DOHH2 (cell line): ENCODE measurements around the gene KRTAP5-1.

Experiments
- H3F3A ChIP-seq: fragments of 200-600 bp; sonication (generic), shearing (Covaris generic); 2 replicates; pipeline ENCODE4 v1.6.0; 2016; ENCODE audit warnings: antibody characterized with exemption, mild to moderate bottlenecking; ENCODE audit not compliant: control insufficient read depth, insufficient read depth
- H3K27ac ChIP-seq: fragments of 200-600 bp; sonication (generic); 2 replicates; pipeline ENCODE4 v1.5.1; 2014; ENCODE audit warnings: low read depth, mild to moderate bottlenecking, low read length, moderate library complexity
- H3K27me3 ChIP-seq: fragments of 200-600 bp; sonication (generic); 2 replicates; pipeline ENCODE4 v1.6.1; 2014; ENCODE audit warnings: mild to moderate bottlenecking, low read length, mixed read lengths; ENCODE audit not compliant: control insufficient read depth
- H3K36me3 ChIP-seq: fragments of 200-600 bp; sonication (generic); 2 replicates; pipeline ENCODE4 v1.6.1; 2014; ENCODE audit warnings: mild to moderate bottlenecking, low read length, moderate library complexity, mixed read lengths; ENCODE audit not compliant: control insufficient read depth
- H3K4me1 ChIP-seq: fragments of 200-600 bp; sonication (generic); 2 replicates; pipeline ENCODE4 v1.6.1; 2014; ENCODE audit warnings: mild to moderate bottlenecking, low read length, mixed read lengths; ENCODE audit not compliant: control insufficient read depth
- H3K4me2 ChIP-seq: fragments of 200-600 bp; sonication (generic); 2 replicates; pipeline ENCODE4 v1.6.0; 2014; ENCODE audit warnings: mild to moderate bottlenecking, low read length, moderate library complexity
- H3K4me3 ChIP-seq: fragments of 200-600 bp; sonication (generic); 2 replicates; pipeline ENCODE4 v1.5.1; 2014; ENCODE audit warnings: mild to moderate bottlenecking, low read length, mixed read lengths
- H3K79me2 ChIP-seq: fragments of 200-600 bp; sonication (generic); 2 replicates; pipeline ENCODE4 v1.6.1; 2014; ENCODE audit warnings: mild to moderate bottlenecking, low read length, mixed read lengths; ENCODE audit not compliant: control insufficient read depth
- H3K9me2 ChIP-seq: fragments of 200-600 bp; sonication (generic); replicated peaks from 2 replicates; pipeline ENCODE4 v1.6.1; 2014; ENCODE audit warnings: mild to moderate bottlenecking, low read length, mixed read lengths; ENCODE audit not compliant: control insufficient read depth
- H3K9me3 ChIP-seq: fragments of 200-600 bp; sonication (generic); 2 replicates; pipeline ENCODE4 v1.6.1; 2014; ENCODE audit warnings: antibody characterized with exemption, low read length, mixed read lengths; ENCODE audit not compliant: control insufficient read depth, insufficient read depth
- H4K20me1 ChIP-seq: fragments of 200-600 bp; sonication (generic); 2 replicates; pipeline ENCODE4 v1.6.0; 2014; ENCODE audit warnings: low read depth, mild to moderate bottlenecking, antibody characterized with exemption, low read length, moderate library complexity; ENCODE audit not compliant: control insufficient read depth, insufficient read depth
- CTCF ChIP-seq: fragments of 200-600 bp; sonication (generic); IDR thresholded peaks from one replicate; pipeline ENCODE4 v1.5.1; 2014; ENCODE audit warnings: antibody characterized with exemption, mild to moderate bottlenecking, low read depth, low read length; ENCODE audit not compliant: poor library complexity, severe bottlenecking
- EZH2phosphoT487 ChIP-seq: fragments of 200-600 bp; sonication (generic); IDR thresholded peaks from 2 replicates; pipeline ENCODE4 v1.6.1; 2017; ENCODE audit warnings: borderline replicate concordance, mild to moderate bottlenecking, antibody characterized with exemption, low read length, moderate library complexity, mixed read lengths

Gene KRTAP5-1

DNA sequence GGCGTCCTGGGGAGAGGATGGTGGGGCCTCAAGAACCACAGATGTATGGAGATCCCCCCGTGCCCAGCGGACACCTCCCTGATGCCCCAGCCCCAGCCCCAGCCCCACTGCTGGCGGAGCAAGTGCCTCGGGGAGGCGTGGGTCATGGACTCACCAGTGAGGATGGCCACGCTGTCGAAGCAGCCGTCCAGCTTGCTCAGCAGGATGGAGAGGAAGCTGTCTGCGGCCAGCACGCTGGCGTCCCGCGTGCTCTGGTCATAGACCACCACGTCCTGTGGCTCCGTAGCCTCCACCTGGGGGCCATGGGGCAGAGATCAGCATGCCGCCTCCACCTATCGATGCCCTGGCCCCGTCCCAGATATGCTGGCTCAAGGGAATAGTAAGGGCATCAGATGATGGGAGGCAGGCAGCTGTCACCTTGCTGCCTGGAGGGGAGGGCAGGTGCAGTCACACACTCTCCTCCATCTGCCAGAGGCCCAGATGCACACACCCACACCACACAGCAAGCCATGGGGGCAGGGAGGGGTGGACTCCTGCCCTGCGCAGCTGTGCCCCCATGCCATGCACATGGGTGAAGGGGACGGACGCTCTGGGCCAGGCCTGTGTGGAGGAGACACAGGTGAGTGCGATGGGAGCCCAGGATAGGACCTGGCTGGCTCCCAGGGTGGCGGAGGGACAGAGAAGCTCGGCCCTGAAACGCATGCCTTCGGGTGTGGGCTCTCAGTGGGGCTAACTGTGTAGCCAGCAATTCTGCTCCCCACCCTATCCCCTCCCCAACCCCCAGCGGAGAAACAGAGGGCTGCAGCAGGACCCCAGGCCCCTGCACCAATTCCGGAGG is 21.2 kb downstream of the KRTAP5-1 start:
- H3K36me3 ChIP-seq = no peaks in the 10 kb centered on the region
- no peaks in the 10 kb centered on the region for H3K79me2 ChIP-seq
- H3K27ac ChIP-seq = no peak overlapping the region
- H3F3A ChIP-seq = no peaks in the 10 kb centered on the region
- H3K27me3 ChIP-seq = no peaks in the 10 kb centered on the region
- TF ChIP-seq CTCF = no peak
- no peak for TF ChIP-seq EZH2phosphoT487
- H3K4me3 ChIP-seq = no peak overlapping the region
- no peaks in the 10 kb centered on the region for H3K4me1 ChIP-seq
- no peaks in the 10 kb centered on the region for H3K9me2 ChIP-seq
- H4K20me1 ChIP-seq = no peaks in the 10 kb centered on the region
- H3K4me2 ChIP-seq = no peak overlapping the region
- H3K9me3 ChIP-seq = no peaks in the 10 kb centered on the region

GRCh38 chr11:1563149-1563638 is 21.9 kb downstream of the KRTAP5-1 start:
- no peaks in the 10 kb centered on the region for H3K36me3 ChIP-seq
- H3K79me2 ChIP-seq = no peaks in the 10 kb centered on the region
- no peaks in the 10 kb centered on the region for H3K9me3 ChIP-seq
- no peaks in the 10 kb centered on the region for H3K9me2 ChIP-seq
- H4K20me1 ChIP-seq = no peaks in the 10 kb centered on the region
- no peak overlapping the region for H3K4me2 ChIP-seq
- no peak overlapping the region for H3K4me3 ChIP-seq
- H3K4me1 ChIP-seq = no peaks in the 10 kb centered on the region
- no peak overlapping the region for H3K27ac ChIP-seq
- TF ChIP-seq CTCF (no peak), EZH2phosphoT487 (no peak)
- no peaks in the 10 kb centered on the region for H3F3A ChIP-seq
- H3K27me3 ChIP-seq = no peaks in the 10 kb centered on the region

DNA sequence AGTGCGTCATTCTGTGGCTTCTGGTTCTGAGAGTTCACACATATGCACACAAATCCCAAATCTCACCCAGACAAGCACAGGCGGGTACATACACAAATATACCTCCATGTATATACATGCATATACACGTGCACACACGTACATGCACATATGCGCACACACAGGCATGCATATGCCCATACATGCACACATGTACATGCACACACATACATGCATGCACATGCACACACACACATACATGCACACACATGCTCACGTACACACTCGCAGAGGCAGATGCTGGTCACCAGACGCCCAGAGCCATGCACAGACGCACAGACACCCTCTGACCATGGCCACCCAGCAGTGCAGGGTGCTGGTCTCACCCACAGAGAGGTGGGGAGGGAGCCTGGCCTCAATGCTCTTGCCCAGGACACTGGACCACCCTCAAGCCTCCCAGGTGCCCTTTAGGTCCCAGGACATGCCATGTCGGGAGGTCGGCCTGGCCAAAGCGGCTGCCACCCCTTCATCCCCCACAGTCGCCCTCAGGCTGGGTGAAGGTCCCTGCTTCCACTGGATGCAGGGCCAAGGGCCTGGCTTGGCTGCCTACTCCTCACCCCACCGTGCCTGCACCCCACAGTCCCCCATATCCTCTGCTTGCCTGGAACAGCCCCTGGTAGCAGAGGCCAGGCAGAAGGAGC is 22.5 kb downstream of the KRTAP5-1 start:
- H3K27ac ChIP-seq = no peak overlapping the region
- H3K4me2 ChIP-seq = no peak overlapping the region
- no peak overlapping the region for H3K4me3 ChIP-seq
- H4K20me1 ChIP-seq = no peaks in the 10 kb centered on the region
- no peaks in the 10 kb centered on the region for H3K27me3 ChIP-seq
- TF ChIP-seq EZH2phosphoT487 (no peak), CTCF (no peak)
- H3K79me2 ChIP-seq = no peaks in the 10 kb centered on the region
- H3K36me3 ChIP-seq = no peaks in the 10 kb centered on the region
- no peaks in the 10 kb centered on the region for H3K9me3 ChIP-seq
- no peaks in the 10 kb centered on the region for H3F3A ChIP-seq
- H3K4me1 ChIP-seq = no peaks in the 10 kb centered on the region
- H3K9me2 ChIP-seq = no peaks in the 10 kb centered on the region
